SK-N-SH (cell line): ENCODE results near the gene MPZ.

ENCODE experiments used
- EP300 ChIP-seq, 2 experiments: IDR thresholded peaks; 2 replicates each; pipeline versions ENCODE4 v1.4.0 to v1.6.1; 2012; ENCODE audit warnings: borderline replicate concordance in 1 of 2, low read depth in 1 of 2, low read length in 1 of 2
- FOSL2 ChIP-seq: IDR thresholded peaks from 2 replicates; pipeline ENCODE4 v1.4.0; 2012; ENCODE audit warnings: low read depth, mild to moderate bottlenecking, moderate library complexity, borderline replicate concordance
- FOXJ3 ChIP-seq: sonication (generic); formaldehyde crosslinking; IDR thresholded peaks from 2 replicates; pipeline ENCODE4 v1.5.1; 2020; ENCODE audit warnings: mild to moderate bottlenecking, missing genetic modification reagents
- FOXM1 ChIP-seq: IDR thresholded peaks from 2 replicates; pipeline ENCODE4 v1.4.0; 2012; ENCODE audit warnings: low read depth, mild to moderate bottlenecking
- JUND ChIP-seq: IDR thresholded peaks from 2 replicates; pipeline ENCODE4 v1.4.0; 2012
- NRF1 ChIP-seq: IDR thresholded peaks from 2 replicates; pipeline ENCODE4 v1.6.1; 2012; ENCODE audit warnings: low read depth, mild to moderate bottlenecking, low read length
- POLR2AphosphoS5 ChIP-seq: IDR thresholded peaks from 2 replicates; pipeline ENCODE4 v1.6.1; 2012; ENCODE audit warnings: low read depth, low read length
- RXRA ChIP-seq: IDR thresholded peaks from 2 replicates; pipeline ENCODE4 v1.4.0; 2012; ENCODE audit warnings: low read depth, mild to moderate bottlenecking, borderline replicate concordance
- TF ChIP-seq, protein P1 (sequence below): fragments of 200-600 bp; sonication (generic); IDR thresholded peaks from 2 replicates; pipeline ENCODE4 v1.6.1; 2017; ENCODE audit warnings: antibody characterized with exemption, mild to moderate bottlenecking, moderate library complexity
- TF ChIP-seq, protein P2 (sequence below): IDR thresholded peaks from 2 replicates; pipeline ENCODE4 v1.4.0; 2012; ENCODE audit warnings: low read depth, borderline replicate concordance
- TF ChIP-seq, protein P3 (sequence below): IDR thresholded peaks from 2 replicates; pipeline ENCODE4 v1.4.0; 2012; ENCODE audit warnings: low read depth
- TF ChIP-seq, protein P4 (sequence below): IDR thresholded peaks from 2 replicates; pipeline ENCODE4 v1.6.1; 2012; ENCODE audit warnings: mild to moderate bottlenecking, low read depth, low read length, moderate library complexity
- TF ChIP-seq, protein P5 (sequence below): fragments of 150-350 bp; IDR thresholded peaks from 2 replicates; pipeline ENCODE4 v1.6.1; 2017; ENCODE audit warnings: antibody characterized with exemption, low read length, low read depth, borderline replicate concordance

DNA sequence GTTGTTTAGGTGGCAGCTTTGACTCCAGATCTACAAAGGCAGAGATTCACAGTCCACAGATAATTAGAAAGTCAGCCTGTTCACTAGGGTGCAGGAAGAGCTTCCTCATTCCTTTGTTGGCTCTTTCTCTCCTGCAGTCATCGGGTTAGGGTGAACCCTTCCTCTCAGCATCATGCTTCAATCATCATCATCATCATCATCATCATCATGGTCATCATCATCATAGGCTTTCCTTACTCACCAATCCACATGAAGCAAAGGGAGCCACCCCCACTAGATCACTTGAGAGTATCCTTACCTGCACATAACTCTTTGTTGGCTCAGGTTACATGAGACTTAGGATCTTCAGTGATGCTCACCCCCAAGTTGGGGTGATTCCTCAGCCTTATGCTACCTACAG, 19.0 kb downstream of the MPZ start:
- TF ChIP-seq FOXJ3 = no peak
- TF ChIP-seq, protein P1, sequence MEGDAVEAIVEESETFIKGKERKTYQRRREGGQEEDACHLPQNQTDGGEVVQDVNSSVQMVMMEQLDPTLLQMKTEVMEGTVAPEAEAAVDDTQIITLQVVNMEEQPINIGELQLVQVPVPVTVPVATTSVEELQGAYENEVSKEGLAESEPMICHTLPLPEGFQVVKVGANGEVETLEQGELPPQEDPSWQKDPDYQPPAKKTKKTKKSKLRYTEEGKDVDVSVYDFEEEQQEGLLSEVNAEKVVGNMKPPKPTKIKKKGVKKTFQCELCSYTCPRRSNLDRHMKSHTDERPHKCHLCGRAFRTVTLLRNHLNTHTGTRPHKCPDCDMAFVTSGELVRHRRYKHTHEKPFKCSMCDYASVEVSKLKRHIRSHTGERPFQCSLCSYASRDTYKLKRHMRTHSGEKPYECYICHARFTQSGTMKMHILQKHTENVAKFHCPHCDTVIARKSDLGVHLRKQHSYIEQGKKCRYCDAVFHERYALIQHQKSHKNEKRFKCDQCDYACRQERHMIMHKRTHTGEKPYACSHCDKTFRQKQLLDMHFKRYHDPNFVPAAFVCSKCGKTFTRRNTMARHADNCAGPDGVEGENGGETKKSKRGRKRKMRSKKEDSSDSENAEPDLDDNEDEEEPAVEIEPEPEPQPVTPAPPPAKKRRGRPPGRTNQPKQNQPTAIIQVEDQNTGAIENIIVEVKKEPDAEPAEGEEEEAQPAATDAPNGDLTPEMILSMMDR = no peak
- no peak for TF ChIP-seq FOXM1
- TF ChIP-seq RXRA = no peak
- TF ChIP-seq, protein P2, sequence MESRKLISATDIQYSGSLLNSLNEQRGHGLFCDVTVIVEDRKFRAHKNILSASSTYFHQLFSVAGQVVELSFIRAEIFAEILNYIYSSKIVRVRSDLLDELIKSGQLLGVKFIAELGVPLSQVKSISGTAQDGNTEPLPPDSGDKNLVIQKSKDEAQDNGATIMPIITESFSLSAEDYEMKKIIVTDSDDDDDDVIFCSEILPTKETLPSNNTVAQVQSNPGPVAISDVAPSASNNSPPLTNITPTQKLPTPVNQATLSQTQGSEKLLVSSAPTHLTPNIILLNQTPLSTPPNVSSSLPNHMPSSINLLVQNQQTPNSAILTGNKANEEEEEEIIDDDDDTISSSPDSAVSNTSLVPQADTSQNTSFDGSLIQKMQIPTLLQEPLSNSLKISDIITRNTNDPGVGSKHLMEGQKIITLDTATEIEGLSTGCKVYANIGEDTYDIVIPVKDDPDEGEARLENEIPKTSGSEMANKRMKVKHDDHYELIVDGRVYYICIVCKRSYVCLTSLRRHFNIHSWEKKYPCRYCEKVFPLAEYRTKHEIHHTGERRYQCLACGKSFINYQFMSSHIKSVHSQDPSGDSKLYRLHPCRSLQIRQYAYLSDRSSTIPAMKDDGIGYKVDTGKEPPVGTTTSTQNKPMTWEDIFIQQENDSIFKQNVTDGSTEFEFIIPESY = no peak
- no peak for TF ChIP-seq NRF1
- no peak for TF ChIP-seq EP300 (IDR thresholded peaks at IDR 0.05; ENCODE audit: borderline replicate concordance in 1 of 2, low read depth in 1 of 2, low read length in 1 of 2)
- no peak for TF ChIP-seq JUND
- TF ChIP-seq, protein P3, sequence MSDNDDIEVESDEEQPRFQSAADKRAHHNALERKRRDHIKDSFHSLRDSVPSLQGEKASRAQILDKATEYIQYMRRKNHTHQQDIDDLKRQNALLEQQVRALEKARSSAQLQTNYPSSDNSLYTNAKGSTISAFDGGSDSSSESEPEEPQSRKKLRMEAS = no peak
- no peak for TF ChIP-seq POLR2AphosphoS5
- TF ChIP-seq, protein P4, sequence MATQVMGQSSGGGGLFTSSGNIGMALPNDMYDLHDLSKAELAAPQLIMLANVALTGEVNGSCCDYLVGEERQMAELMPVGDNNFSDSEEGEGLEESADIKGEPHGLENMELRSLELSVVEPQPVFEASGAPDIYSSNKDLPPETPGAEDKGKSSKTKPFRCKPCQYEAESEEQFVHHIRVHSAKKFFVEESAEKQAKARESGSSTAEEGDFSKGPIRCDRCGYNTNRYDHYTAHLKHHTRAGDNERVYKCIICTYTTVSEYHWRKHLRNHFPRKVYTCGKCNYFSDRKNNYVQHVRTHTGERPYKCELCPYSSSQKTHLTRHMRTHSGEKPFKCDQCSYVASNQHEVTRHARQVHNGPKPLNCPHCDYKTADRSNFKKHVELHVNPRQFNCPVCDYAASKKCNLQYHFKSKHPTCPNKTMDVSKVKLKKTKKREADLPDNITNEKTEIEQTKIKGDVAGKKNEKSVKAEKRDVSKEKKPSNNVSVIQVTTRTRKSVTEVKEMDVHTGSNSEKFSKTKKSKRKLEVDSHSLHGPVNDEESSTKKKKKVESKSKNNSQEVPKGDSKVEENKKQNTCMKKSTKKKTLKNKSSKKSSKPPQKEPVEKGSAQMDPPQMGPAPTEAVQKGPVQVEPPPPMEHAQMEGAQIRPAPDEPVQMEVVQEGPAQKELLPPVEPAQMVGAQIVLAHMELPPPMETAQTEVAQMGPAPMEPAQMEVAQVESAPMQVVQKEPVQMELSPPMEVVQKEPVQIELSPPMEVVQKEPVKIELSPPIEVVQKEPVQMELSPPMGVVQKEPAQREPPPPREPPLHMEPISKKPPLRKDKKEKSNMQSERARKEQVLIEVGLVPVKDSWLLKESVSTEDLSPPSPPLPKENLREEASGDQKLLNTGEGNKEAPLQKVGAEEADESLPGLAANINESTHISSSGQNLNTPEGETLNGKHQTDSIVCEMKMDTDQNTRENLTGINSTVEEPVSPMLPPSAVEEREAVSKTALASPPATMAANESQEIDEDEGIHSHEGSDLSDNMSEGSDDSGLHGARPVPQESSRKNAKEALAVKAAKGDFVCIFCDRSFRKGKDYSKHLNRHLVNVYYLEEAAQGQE = no peak
- TF ChIP-seq, protein P5, sequence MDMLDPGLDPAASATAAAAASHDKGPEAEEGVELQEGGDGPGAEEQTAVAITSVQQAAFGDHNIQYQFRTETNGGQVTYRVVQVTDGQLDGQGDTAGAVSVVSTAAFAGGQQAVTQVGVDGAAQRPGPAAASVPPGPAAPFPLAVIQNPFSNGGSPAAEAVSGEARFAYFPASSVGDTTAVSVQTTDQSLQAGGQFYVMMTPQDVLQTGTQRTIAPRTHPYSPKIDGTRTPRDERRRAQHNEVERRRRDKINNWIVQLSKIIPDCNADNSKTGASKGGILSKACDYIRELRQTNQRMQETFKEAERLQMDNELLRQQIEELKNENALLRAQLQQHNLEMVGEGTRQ = no peak
- TF ChIP-seq FOSL2 = no peak
